Fibroblast of peridontal ligament (primary cell): ENCODE results near the gene GALM.
"Not testable (repeated sequence)": the region's sequence is repeated elsewhere in the genome, so short reads cannot be mapped to it uniquely, and the experiment has no call there.

ENCODE experiments used
- DNase-seq: peaks from one replicate; pipeline ENCODE4 v3.0.0-alpha.2; 2010; ENCODE audit errors: extremely low read depth

Gene GALM

DNA sequence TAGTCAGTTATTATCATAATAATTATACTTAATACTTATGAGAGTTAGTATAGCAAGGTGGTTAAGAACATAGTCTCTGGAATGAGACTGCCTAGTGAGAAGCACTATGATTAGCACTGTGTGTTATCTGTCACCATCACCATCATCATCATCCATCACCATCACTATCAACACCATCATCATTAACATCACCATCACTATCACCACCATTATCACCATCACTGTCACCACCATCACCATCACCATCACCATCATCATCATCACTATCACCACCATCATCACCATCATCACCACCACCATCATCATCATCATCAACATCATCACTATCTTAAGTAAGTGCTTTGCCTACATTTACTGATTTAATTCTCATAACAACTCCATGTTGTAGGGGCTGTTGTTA, 45.6 kb downstream of the GALM start:
- no peak for DNase-seq

DNA sequence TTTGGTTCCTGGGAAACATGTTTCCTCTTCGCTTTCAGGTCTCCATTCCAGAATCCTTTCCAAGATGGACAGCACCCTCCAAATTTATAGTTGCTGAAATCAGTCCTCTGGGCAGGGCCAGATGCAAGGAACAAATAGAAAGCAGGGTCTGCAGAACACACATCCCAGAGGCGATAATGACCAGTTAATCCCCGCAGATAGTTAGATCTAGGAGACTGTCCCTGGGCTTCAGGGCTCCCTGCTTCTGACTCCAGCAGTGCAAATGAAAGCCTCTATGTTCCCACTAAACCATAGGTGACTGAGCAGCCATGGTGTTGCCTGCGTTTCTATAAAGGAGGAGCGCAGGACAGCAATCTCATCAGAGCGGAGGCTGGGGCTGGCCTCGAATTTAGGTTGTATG, 46.5 kb downstream of the GALM start:
- no peak for DNase-seq

DNA sequence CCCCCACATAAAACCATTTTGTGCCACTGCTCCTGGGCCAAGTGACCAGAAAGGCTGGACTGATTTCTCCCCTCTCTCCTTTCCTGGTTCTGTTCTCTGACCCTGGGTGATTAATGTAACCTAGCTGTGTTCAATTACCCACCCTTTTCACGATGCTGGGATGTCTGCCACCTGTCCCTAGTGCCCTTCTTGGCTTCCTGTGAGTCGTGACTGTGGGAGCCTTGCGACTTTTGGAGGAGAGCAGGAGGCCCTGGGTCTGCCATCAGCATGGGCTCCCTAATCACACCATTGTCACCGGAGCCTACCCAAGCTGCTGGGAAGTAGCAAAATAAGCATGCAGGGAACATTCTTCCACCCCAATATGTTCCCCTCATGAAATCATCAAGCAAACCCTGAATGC, 47.0 kb downstream of the GALM start:
- no peak for DNase-seq

DNA sequence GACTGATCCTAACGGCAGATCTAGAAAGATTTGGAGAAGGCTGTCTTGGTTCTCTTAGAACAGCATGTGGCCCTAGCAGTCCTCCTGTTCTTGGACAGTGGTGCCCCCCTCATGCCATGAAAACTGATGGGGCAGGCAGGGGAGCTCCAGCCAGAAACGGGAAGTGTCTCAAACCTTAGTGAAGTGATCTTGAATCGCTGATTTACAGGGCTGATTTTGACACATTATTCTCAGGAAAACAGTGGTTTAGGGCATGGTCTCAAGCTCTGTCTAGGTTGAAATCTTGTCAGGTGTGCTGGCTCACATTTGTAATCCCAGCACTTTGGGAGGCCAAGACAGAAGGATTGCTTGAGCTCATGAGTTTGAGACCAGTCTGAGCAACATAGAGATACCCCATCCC, 47.4 kb downstream of the GALM start:
- no peak for DNase-seq

DNA sequence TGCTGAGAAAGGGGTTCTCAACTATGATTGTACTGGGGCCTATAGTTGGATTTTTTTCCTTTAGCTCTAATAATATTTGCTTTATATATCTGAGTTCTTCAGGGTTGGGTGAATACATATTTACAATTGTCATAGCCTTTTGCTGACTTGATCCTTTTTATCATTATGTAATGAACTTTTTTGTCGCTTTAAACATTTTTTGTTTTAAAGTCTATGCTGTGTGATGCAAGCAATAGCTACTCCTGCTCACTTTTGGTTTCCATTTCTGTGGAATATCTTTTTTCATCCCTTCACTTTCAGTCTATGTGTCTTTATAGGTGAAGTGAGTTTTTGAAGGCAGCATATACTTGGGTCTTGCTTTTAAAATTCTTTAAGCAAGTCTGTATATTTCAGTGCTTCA, 49.0 kb downstream of the GALM start:
- not testable (repeated sequence) for DNase-seq

DNA sequence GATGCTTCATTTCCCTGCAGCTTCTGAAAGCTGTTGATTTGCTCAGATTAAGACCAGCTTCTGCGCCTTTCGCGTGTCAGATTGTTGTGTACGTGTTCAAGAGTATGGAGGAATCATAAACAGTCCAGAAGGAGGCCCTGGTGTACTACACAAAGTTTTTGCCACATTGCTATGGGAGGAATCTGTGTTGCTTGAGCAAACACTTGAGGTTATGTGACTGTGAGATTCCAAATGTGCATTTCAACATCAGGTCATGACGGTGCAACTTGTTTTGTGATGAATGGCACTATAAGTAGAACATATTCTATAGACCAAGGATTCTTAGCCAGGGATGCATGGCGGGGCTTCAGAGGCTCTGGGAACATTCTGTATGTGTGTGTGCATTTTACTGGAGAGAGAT, 50.3 kb downstream of the GALM start:
- DNase-seq: peak; percentile 89

DNA sequence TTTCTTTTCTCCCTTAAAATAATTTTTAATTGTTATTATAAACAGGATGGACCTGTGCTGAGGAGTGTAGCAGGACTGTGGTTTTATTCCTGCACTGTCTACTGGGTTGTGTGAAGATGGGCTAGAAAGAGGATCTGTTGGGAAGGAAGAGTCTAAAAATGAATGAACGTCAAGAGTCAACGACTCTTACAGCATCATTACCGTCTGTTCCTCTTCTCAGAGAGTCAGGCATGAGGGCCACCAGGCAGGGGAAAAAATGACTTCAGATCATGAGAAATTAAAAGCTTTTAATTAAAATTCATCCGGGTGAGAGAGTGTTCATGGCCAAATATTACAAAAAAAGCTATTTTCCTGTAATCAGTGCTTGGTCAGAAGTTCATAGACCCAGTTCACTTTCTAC, 52.7 kb downstream of the GALM start:
- no peak for DNase-seq

DNA sequence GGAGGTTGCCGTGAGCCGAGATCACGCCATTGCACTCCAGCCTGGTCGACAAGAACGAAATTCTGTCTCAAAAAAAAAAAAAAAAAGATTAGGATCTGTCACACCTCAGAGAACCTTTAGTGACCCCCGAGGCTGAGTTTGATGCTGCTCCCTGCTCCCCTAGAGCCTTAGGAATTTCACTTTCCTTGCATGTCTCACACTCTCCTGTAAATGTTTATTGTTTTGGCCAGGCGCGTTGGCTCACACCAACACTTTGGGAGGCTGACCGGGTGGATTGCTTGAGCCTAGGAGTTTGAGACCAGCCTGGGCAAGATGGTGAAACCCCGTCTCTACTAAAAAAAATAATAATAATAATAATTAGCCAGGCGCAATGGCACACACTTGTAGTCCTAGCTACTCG, 53.8 kb downstream of the GALM start:
- DNase-seq: no peak

DNA sequence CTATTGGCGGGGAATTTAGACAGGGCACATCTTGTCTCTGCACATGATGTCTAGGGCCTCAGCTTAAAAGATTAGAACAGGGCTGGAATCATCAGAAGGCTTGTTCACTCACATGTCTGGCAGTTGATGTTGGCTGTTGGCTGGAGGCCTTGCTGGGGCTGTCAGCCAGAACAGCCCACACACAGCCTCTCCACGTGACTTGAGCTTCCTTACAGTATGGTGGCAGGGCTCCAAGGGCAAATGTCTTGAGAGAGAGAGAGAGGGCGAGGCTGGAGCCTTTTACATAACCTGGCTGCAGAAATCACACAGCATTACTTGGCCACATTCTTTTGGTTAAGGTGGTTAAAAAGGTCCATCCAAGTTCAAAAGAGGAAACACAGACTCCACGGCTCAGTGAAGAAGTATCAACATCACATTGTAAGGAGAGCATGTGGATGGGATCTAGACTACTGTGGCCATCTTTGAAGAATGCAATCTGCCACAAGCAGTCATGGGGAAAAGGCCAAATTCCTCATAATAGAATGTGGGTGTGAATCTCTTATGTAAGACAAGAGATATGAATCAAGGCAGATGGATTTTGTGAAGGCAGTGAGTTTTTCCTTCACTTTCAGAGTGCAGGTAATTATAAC, 54.8 kb downstream of the GALM start:
- DNase-seq: peak; percentile 97

DNA sequence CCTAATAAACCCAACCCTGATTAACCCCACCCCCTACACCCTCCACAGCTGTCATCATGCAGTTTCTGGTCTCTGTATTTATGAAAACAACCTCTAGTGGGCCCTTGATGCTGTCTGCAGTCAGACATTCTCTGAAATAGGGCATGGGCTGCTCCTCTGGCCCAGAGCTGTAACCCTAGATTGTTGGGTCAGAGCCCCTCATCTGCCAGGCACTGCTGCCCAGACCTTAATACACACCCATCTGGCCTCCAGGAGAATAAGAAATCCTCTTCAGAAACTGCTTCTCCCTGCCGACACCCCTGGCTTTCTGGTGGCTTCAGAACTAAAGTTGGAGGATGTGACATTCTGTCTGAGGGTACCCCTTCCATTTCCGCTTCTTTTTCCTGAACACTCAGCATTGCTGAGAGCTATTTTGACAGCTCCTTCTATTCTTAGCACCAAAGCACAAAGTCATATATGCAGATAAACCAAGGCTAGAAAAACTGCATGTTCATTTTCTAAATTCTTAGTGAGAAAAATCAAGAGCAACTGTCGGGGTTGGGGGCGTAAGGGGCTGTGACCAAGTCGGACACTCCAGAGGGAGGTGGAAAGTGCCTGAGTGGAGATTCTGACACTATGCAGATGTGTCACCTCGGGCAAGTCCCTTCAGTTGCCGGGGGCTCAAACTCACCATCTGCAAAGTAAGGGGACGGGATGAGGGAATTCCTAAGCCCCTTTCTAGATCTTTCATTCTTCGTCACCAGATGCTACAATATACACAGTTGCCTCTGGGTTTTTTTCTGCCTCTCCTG, 56.6 kb downstream of the GALM start:
- no peak for DNase-seq

DNA sequence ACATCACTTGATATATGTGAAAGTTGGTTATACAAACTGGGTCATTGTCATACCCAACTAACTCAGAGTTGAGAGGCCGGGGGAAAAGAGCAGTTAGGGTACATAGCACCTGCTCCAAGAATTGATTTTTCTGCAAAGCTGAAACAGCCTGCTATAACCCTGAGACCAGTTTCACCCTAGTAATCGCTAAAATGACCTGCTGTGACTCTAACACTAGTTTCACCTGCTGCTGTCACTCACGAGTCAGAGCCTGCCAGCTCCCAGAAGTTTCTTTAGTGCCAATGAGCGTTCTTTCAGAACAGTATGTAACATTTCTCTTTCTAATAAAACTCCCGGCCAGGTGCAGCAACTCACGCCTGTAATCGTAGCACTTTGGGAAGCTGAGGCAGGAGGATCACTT, 57.3 kb downstream of the GALM start:
- no peak for DNase-seq

DNA sequence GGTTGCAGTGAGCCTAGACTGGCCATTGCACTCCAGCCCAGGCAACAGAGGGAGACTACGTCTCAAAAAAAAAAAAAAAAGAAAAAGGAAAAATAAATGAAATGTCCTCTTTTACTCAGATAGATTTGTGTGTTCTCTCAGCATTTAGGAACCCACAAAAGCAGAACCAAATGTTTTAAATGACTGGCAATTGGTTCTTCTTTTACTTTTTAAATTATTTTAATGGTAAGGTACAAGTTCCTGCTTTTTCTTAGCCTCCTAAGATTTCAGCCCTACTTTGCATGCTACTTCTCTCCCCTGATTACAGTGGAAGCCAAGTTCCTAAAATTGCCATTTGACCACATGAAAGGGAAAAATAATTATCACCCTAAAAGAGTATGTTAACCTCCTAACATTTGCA, 61.7 kb downstream of the GALM start:
- DNase-seq: no peak

DNA sequence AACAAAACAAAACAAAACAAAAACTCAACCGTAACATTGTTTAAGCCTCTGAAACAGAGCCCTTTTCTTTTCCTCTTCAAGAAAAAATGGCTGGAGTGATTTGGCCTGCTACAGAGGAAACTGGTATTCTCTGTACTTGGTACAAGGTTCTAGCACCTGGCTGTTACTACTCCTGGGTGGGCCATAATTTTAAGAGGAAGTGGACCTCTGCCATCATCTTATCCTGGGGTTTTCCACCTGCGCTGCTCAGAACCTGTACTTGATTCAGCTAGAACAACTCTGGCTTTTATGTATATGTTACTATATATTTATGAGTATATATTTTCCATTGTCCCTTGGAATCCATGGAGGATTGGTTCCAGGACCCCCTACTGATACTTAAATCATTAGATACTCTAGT, 62.8 kb downstream of the GALM start:
- DNase-seq: no peak

DNA sequence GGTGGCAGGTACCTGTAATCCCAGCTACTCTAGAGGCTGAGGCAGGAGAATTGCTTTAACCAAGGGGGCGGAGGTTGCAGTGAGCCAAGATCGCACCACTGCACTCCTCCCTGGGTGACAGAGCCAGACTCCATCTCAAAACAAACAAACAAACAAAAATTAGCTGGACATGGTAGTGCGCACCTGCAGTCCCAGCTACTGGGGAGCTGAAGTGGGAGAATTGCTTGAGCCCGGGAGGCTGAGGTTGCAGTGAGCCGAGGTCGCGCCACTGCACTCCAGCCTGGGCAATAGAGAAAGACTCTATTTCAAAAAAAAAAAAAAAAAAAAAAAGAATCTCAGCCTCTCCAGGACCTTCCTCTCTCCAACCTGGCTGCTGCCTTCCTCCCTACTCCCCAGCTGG, 65.2 kb downstream of the GALM start:
- no peak for DNase-seq

DNA sequence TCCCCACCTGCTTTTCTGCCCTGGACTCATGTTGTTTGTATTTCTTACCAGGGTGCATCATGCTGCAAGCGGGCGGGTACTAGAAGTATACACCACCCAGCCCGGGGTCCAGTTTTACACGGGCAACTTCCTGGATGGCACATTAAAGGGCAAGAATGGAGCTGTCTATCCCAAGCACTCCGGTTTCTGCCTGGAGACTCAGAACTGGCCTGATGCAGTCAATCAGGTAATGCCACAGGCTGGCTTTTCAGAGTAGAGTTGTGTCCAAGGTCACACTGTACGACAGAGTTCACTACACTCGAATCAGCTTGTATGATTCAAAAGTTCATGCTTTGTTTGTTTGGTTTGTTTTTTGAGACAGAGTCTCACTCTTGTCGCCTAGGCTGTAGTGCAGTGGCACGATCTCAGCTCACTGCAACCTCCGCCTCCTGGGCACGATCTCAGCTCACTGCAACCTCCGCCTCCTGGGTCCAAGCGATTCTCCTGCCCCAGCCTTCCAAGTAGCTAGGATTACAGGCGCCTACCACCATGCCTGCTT, 65.8 kb downstream of the GALM start:
- no peak for DNase-seq

DNA sequence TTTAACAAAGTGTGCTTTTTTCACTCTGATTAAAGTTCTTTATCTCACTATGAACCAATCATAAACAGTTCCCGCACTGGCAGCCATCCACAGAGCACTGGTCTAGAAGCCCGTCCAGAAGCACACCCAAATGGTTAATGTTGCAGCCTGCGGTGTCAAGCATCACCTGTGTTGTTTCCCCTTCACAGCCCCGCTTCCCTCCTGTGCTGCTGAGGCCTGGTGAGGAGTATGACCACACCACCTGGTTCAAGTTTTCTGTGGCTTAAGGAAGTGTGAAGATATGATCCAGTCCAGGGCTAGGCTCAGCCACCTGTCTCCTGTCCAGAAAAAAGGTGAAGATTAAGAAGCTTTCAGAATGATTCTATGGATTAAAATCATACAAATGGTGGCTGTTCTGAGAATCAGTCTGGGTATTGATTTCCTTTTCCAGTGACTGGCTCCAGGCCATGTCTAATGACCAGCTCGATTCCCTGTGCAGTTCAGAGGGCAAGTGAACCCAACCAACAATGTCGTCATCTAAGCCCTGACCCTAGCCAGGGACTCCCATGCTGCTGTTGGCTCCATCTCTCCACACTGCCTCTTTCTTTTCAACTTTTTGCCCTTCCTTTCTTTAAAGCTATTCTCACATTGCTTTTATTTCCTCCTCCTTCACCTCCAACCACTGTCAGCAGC, 67.5 kb downstream of the GALM start:
- DNase-seq: no peak

DNA sequence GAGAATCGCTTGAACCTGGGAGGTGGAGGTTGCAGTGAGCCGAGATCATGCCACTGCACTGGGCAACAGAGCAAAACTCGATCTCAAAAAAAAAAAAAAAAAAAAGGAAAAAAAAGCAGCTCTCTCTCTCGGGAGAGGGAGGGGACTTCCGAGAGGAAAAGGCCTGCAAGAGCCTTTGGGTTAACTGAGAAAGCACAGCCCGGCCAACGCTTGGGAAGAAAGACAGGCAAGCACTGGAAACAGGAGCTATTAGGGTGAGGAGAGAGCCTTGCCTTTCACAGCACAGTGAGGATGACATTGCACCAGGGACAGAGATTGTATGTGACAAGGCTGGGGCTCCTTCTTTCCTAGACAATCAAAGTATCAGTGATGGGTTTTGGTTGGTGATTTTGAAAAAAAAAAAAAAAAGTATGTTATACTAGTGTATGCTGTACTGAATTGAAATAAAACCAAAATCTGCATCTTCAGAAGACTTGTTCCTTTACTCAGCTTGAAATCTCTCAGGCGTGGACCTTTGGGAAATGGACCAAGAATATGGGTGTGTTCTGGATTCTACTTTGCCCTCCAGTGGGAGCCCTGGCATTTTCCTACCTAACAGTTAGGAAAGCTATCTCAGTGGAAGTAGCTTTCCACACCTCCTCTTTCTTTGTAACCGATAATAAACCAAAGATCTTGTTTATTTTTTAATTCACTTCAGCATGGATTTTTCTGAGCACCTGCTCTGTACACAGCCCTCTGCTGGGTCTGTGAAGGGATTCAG, 68.6 kb downstream of the GALM start:
- DNase-seq: no peak

DNA sequence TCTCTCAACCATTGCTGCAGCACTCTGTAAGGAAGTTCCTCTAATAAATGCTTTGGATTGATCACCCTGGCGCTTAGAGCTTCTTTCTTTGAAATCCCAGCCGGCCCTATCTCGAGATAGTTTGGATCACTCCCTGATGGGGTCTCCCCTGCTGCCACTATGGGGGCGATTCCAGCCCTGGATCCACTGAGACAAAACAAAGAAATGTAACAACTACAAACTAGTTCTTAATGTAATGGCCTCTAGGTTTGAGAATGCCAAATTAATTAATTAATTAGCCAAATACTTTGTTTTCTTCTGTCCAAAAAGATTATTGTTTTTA, 70.0 kb downstream of the GALM start:
- no peak for DNase-seq

DNA sequence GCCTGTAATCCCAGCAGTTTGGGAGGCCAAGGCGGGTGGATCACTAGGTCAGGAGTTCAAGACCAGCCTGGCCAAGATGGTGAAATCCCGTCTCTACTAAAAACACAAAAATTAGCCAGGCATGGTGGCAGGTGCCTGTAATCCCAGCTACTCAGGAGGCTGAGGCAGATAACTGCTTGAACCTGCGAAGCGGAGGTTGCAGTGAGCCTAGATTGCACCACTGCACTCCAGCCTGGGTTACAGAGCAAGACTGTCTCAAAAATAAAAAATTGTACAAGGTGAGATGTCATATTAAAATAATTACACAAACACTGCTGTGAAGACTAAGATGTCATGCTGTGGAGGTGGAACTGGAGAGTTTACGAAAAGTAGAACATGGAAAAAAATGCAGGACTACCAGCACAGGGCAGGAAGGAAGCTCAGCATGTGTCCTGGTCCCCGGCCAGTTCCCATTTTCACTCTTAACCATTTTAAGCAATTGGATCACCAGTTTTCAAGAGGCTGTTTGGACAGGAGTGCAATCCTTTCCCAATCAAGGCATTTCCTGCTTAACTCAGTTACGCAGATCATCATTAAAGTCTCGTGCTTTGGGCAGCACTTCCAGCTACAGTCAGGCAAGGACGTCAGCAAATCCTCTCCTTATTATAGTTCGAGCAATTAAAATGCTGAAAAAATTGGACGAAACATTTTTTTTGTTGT, 71.2 kb downstream of the GALM start:
- not testable (repeated sequence) for DNase-seq

DNA sequence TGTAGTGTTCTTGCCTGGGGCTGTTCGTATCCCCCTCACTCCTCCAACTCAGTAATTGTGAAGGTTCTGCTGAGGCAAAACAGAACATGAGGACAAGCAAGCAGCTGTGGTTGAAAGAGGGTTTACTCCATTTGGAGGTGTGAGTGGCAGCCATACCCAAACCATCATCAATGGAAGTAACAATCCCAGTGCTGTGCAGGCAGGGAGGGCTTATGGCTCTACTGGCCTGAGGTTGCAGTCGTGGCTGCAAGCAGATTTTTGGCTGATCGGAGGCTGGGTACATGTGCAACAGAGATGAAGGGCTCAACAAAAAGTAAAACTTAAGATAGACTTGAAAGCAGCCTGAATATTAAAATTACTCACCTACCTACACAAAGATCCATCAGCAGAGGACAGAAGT, 72.0 kb downstream of the GALM start:
- no peak for DNase-seq

DNA sequence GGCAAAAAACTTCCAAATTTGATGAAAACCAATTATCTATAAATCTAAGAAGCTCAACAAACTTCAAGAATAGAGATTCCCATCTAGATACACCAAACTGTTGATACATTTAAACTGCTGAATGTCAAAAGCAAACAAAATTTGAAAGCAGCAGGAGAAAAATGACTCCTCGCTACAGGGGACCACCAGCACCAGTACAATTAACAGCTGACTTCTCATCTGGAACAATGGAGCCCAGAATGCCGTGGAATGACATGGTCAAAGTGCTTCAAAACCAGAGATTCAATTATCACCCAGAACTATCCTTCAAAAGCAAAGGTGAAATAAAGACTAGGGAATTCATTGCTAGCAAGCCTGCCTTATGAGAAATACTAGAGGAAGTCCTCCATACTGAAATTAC, 73.6 kb downstream of the GALM start:
- DNase-seq: no peak
